C4-2B (cell line): ENCODE data around the gene PACRG.

Source experiments
- H3K27ac ChIP-seq: fragments of 450-650 bp; 2 replicates; pipeline ENCODE4 v1.5.1; 2017
- ZFX ChIP-seq: fragments of 450-650 bp; IDR thresholded peaks from 2 replicates; pipeline ENCODE4 v1.6.1; 2017
- TF ChIP-seq, protein P1 (sequence below): fragments of 450-650 bp; conservative IDR thresholded peaks from 2 replicates; pipeline ENCODE4 v1.5.1; 2017; ENCODE audit warnings: mild to moderate bottlenecking

PACRG gene

GRCh38 chr6:162846723-162847122 lies 118.9 kb downstream of the PACRG start:
- no peak overlapping the region for H3K27ac ChIP-seq
- TF ChIP-seq ZFX = no peak

DNA sequence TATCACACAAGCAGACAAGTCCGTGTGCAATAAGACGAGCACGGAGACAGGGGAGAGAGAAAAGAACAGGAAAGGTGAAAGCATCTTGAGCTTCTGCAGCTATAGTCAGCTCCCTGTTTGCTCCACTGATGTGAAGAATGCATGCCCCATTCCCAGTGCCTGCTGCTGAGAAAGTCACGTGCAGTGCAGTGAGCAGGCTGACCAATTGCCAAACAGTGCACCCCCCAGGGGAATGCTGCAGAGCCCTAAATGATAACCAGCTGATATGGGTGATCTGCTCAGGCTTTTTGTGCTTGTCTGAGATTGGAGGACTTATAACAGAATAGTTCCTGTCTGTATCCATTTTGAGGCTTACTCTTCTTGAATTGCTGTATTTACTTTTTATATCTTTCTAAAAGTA lies 121.5 kb downstream of the PACRG start:
- no peak overlapping the region for H3K27ac ChIP-seq
- TF ChIP-seq, protein P1, sequence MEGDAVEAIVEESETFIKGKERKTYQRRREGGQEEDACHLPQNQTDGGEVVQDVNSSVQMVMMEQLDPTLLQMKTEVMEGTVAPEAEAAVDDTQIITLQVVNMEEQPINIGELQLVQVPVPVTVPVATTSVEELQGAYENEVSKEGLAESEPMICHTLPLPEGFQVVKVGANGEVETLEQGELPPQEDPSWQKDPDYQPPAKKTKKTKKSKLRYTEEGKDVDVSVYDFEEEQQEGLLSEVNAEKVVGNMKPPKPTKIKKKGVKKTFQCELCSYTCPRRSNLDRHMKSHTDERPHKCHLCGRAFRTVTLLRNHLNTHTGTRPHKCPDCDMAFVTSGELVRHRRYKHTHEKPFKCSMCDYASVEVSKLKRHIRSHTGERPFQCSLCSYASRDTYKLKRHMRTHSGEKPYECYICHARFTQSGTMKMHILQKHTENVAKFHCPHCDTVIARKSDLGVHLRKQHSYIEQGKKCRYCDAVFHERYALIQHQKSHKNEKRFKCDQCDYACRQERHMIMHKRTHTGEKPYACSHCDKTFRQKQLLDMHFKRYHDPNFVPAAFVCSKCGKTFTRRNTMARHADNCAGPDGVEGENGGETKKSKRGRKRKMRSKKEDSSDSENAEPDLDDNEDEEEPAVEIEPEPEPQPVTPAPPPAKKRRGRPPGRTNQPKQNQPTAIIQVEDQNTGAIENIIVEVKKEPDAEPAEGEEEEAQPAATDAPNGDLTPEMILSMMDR = no peak
- no peak for TF ChIP-seq ZFX

- H3K27ac ChIP-seq = no peak overlapping the region
- TF ChIP-seq, protein P1 = no peak
- TF ChIP-seq ZFX = no peak
Measured at GRCh38 chr6:162852192-162852591, 124.4 kb downstream of the PACRG start.

GRCh38 chr6:162852840-162853577 lies 125.2 kb downstream of the PACRG start:
- TF ChIP-seq, protein P1 = no peak
- TF ChIP-seq ZFX = no peak
- H3K27ac ChIP-seq = no peak overlapping the region

GRCh38 chr6:162854228-162854627 lies 126.5 kb downstream of the PACRG start:
- no peak overlapping the region for H3K27ac ChIP-seq
- TF ChIP-seq, protein P1 = no peak
- no peak for TF ChIP-seq ZFX

DNA sequence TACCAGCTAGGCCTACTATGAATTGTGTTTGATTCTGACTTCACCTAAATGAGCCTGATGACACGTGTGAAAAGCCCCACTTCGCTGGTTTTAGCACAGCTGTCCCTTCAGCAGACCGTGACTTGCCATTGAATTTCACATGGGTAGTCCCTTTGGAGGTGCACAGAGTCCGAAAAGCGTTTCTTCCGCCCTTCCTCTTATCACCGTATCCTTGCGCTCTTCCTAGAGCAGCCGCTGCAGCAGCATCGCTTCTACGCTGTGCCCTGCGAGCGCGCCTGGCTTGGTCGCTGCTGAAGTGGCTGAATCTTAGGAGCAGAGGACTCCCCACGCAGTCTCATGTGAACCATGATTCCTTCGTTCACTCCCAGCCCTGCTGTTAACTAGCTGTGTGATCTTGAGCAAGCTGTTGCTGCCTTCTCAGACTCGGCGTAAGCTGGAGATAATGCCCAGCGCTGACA lies 127.0 kb downstream of the PACRG start:
- TF ChIP-seq, protein P1 = no peak
- TF ChIP-seq ZFX = no peak
- no peak overlapping the region for H3K27ac ChIP-seq

DNA sequence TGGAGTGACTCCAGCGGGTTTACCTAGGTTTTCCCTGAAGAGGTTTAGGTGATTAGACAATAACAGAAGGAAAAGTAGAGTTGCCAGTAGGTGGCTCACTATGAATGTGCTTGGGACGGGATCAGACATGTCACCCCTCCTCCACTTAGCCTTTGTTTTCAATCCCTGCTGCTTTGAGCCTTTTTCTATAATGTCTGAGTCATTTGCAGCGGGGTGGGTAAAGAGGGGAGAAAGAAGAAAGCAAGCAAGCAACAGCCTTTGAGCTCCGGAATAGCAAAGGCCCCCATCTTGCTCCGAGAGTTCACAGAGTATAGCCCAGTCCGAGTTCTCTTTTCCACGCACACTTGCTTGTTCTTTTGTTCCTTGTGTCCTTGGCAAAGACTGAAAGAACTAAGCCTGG lies 129.1 kb downstream of the PACRG start:
- no peak overlapping the region for H3K27ac ChIP-seq
- TF ChIP-seq ZFX = no peak
- TF ChIP-seq, protein P1 = peak; percentile 68

DNA sequence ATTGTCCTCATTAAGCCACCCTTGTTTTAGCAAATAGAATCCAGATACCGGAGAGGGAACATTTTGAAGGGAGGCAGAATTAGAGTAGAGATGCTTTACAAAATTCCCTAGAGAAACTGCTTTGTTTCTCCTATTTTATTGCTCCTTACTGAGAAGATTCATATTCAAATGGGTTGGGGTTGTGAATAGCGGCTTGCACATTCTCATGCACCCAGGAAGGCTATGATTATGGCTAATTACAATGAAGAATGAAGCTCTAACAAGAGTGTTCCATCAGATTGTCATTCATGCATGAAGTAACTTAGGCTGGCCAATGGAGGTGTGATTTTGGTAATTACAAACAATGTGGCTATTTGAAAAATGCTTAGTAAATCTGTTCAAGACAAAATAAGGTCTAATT lies 129.6 kb downstream of the PACRG start:
- TF ChIP-seq ZFX = no peak
- TF ChIP-seq, protein P1 = no peak
- H3K27ac ChIP-seq = no peak overlapping the region
